Body of pancreas (tissue), 4 donors: ENCODE measurements around the gene KTN1.

Experiments used
- CTCF ChIP-seq, 7 experiments: fragments of 450-650 bp in 4 of 7; fragments of 200-600 bp in 3 of 7; sonication (generic) in 3 of 7; IDR thresholded peaks; one replicate each; pipeline ENCODE4 v1.5.1; 2016 to 2019; ENCODE audit warnings: antibody characterized with exemption in 7 of 7
- POLR2A ChIP-seq, 3 donors: fragments of 450-650 bp; IDR thresholded peaks; one replicate each; pipeline ENCODE4 v1.6.1; 2016; ENCODE audit warnings: antibody characterized with exemption in 3 of 3, mild to moderate bottlenecking in 2 of 3

DNA sequence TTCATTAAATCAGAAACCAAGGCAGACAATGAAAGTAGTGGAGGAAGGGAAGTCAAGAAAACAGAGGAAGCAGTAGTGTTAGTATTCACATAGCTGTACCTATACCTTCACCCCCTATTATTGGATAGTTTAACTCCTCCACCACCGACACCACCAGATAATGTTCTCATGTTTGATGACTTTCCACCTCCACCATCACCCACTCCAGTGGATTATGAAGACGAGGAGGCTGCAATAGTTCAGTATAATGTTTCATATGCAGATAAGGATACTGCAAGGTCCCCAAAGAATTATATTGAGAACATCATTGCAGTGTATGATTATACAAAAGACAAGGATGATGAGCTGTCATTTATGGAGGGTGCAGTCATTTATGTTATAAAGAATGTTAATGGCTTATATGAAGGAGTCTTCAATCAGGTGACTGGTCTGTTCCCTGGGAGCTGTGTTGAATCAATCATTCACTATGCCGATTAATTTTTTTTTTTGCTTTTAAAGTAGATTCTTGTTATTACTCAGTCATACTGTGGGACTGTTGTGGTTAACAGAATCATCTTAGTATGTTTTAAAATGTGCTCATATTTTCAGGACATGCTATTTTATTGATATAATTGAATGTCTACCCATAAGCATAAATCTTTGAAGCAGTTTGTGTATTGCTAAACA lies 32.2 kb upstream of the KTN1 start:
- TF ChIP-seq CTCF (IDR thresholded peaks at IDR 0.05), result no peak
- TF ChIP-seq POLR2A (IDR thresholded peaks at IDR 0.05), result no peak
